Neutrophil (primary cell): ENCODE results near the gene EHD1.

ENCODE experiments used
- H3K27ac ChIP-seq: fragments of 200-600 bp; sonication (generic); 2 replicates; pipeline ENCODE4 v1.5.1; 2016; ENCODE audit warnings: mild to moderate bottlenecking, moderate library complexity
- H3K27me3 ChIP-seq: fragments of 200-600 bp; sonication (generic); 2 replicates; pipeline ENCODE4 v1.6.0; 2016; ENCODE audit warnings: mild to moderate bottlenecking
- H3K36me3 ChIP-seq: fragments of 200-600 bp; sonication (generic); 2 replicates; pipeline ENCODE4 v1.5.1; 2017
- H3K4me1 ChIP-seq, 2 experiments: fragments of 200-600 bp in 1 of 2; sonication (generic) in 1 of 2; 1 replicate in 1 of 2; 2 replicates in 1 of 2; pipeline versions ENCODE4 v1.5.1 to v1.6.1; 2013 to 2016; ENCODE audit warnings: low read depth in 1 of 2, low read length in 1 of 2, mild to moderate bottlenecking in 1 of 2, moderate library complexity in 1 of 2; ENCODE audit not compliant: control insufficient read depth in 1 of 2, insufficient read depth in 1 of 2
- H3K4me3 ChIP-seq, 2 experiments: fragments of 200-600 bp in 1 of 2; sonication (generic) in 1 of 2; 1 replicate in 1 of 2; 2 replicates in 1 of 2; pipeline ENCODE4 v1.5.1; 2013 to 2016; ENCODE audit warnings: low read depth in 1 of 2, low read length in 1 of 2, mild to moderate bottlenecking in 1 of 2, moderate library complexity in 1 of 2
- H3K9me3 ChIP-seq: fragments of 200-600 bp; sonication (generic); 2 replicates; pipeline ENCODE4 v1.5.1; 2016
- TF ChIP-seq, protein P1 (sequence below): fragments of 200-600 bp; sonication (generic); IDR thresholded peaks from 2 replicates; pipeline ENCODE4 v1.5.1; 2016; ENCODE audit warnings: antibody characterized with exemption

The EHD1 gene

DNA sequence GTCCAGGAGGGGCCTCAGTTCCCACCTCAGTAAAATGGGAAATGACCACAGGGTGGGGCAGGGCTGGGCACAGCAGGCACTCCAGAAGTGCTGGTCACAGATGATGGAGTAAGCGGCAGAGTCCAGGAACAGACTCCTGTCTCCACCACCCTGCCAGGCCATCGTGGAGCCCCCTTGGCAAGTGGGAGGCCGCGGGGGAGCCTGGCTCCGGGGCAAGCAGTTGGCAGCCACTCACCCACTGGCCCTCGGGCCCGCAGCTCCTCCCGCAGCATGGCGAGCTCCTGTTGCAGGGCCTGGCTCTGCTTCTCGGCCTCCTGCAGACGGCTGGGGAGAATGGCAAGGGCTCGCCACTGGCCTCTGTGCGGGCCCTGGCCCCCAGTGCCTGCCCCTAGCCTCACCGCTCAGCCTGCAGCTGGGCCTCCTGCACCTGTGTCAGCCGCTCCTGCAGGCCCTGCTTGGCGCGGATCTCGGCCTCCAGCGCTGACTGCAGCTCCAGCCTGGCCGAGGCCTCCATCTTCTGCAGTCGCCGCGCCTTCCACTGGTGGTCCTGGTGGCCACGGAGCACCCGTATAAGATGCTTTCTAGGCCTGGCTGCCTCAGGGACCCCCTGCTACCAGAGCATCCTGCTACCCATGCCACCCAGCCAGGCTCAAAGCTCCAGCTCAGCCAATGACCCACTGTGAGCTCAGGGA lies 44.2 kb downstream of the EHD1 start:
- Histone ChIP-seq H3K9me3 (no peaks in the 10 kb centered on the region), H3K27me3 (no peaks in the 10 kb centered on the region), H3K4me3 (no peak overlapping the region), H3K36me3 (no peaks in the 10 kb centered on the region), H3K4me1 (no peaks in the 10 kb centered on the region), H3K27ac (no peak overlapping the region)
- TF ChIP-seq, protein P1, sequence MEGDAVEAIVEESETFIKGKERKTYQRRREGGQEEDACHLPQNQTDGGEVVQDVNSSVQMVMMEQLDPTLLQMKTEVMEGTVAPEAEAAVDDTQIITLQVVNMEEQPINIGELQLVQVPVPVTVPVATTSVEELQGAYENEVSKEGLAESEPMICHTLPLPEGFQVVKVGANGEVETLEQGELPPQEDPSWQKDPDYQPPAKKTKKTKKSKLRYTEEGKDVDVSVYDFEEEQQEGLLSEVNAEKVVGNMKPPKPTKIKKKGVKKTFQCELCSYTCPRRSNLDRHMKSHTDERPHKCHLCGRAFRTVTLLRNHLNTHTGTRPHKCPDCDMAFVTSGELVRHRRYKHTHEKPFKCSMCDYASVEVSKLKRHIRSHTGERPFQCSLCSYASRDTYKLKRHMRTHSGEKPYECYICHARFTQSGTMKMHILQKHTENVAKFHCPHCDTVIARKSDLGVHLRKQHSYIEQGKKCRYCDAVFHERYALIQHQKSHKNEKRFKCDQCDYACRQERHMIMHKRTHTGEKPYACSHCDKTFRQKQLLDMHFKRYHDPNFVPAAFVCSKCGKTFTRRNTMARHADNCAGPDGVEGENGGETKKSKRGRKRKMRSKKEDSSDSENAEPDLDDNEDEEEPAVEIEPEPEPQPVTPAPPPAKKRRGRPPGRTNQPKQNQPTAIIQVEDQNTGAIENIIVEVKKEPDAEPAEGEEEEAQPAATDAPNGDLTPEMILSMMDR, result no peak

DNA sequence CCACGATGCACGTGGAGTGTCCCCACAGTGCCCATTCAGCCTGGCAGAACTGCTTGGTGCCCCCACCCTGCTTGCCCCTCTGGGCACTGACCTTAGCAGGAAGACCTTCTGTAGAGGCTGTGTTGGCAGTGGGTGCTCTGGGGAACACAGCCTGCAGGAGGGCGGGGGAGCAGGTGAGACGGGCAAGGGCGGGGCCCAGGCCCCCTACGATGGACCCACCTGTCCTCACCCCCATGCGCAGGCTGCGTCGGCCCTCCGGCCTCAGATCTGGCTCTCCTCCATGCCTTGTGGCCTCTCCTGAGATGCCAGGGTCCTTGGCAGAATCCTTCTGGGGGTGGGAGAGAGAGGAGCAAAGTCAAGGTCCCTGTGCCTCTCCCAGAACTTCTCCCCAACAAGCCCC lies 44.9 kb downstream of the EHD1 start:
- TF ChIP-seq, protein P1, result no peak
- Histone ChIP-seq H3K4me3 (no peak overlapping the region), H3K27ac (no peak overlapping the region), H3K27me3 (no peaks in the 10 kb centered on the region), H3K4me1 (no peaks in the 10 kb centered on the region), H3K36me3 (no peaks in the 10 kb centered on the region), H3K9me3 (no peaks in the 10 kb centered on the region)

DNA sequence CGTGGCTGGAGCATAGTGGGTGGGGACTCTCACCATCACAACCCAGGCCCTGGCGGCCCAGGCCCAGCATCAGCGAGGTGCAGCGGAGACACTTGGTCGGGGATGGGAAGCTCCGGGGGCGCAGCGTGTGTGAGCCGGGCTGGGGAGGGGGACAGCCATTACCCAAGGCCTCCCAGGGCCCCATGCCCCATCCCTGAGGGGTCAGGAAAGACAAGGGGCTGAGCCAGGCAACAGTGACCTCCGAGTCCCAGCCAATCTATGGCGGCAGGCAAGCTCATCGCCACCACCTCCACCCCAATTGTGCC lies 45.3 kb downstream of the EHD1 start:
- no peaks in the 10 kb centered on the region for H3K4me1 ChIP-seq
- no peak overlapping the region for H3K27ac ChIP-seq
- H3K4me3 ChIP-seq, result no peak overlapping the region
- no peaks in the 10 kb centered on the region for H3K36me3 ChIP-seq
- no peaks in the 10 kb centered on the region for H3K27me3 ChIP-seq
- TF ChIP-seq, protein P1, result no peak
- H3K9me3 ChIP-seq, result no peaks in the 10 kb centered on the region

DNA sequence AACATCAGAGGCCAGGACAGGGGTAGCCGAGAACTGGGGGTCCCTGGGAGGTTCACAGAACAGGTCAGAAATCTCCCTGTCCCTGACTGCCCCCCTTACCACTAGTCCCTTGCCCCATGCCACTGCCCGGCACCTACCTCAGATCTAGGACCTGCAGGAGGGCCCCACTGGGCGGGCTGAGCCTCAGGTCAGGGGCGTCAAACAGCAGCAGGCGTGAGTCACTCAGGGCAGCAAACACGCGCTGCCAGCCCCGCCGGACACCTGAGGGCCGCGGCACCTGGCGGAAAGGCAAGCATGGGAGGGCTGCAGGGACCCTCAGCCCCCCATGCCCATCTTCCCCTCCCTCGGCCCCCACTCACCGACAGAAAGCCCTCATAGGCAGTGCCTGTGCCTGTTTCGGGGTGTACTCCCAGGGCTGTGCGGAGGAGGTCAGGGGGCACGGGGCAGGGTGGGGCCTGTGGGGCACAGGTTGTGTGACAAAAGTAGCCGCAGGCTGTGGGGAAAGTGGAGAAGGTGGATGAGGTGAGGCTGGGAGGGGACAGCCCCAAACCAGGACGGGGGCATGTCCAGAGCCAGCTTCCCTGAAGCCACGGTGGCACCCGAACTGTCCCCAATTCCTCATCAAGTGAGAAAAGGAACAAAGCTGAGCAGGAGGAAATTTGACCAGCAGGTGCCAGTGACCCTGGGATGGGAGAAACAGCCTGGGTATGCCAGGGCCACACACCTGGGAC lies 45.8 kb downstream of the EHD1 start:
- H3K4me3 ChIP-seq, result no peak overlapping the region
- H3K27me3 ChIP-seq, result no peaks in the 10 kb centered on the region
- no peaks in the 10 kb centered on the region for H3K4me1 ChIP-seq
- TF ChIP-seq, protein P1, result no peak
- H3K27ac ChIP-seq, result no peak overlapping the region
- no peaks in the 10 kb centered on the region for H3K9me3 ChIP-seq
- H3K36me3 ChIP-seq, result no peaks in the 10 kb centered on the region

DNA sequence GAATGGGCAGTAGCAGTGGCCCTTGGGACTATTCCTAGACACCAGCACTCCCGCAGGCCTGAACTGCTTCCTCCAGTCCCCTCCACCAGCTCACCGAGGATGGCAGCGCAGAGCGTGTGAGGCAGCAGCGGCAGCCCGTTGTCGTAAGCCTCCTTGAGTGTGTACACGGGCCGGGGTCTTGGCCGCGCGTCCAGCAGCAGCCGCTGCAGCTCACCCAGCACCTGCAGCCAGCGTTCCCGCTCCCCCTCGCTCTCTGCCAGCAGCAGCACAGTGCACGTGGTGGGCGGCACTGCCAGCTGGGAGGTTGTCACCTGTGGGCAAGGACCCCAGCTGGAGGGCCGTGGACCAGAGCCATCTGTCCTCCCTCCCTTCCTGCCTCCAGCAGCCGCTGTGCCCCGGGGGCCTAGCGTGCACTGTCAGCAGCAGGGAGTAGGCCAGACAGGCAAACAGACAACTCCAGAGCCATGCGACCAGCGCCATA lies 47.0 kb downstream of the EHD1 start:
- no peaks in the 10 kb centered on the region for H3K9me3 ChIP-seq

More for the DNA sequence above, 47.0 kb downstream of the EHD1 start:
- TF ChIP-seq, protein P1, result no peak
- Histone ChIP-seq H3K27me3 (no peaks in the 10 kb centered on the region), H3K36me3 (no peaks in the 10 kb centered on the region), H3K4me3 (no peak overlapping the region), H3K27ac (no peak overlapping the region), H3K4me1 (no peaks in the 10 kb centered on the region)
